ENCODE results near the gene HELZ2. TPM values are rescaled to one million over a fixed set of nuclear protein-coding genes. Genes with fewer than 3 reads are reported as not detected.

The HELZ2 gene
- total and polyA plus RNA-seq, 2 of the 4 experiments (the other 2 are of a cell fraction): 4.7 to 10.6 TPM

DNA sequence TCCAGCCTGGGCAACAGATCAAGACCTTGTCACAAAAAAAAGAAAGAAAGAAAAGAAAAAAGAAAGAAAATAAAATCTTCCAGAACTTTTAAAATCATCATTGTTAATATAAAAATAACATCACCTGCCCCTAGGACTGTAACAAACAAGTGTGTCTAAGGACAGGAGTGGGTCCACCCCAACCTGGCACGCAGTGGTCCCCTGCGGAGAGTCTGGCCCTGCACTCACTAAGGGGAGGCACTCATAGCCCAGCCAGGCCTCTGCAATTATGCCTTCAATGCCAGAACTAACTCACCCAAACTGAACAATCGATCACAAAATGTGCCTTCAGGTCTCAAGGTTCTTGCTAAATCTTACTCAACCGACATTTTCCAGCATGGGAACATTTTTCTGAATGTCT is 48.1 kb upstream of the HELZ2 start:
- Histone ChIP-seq H2BK15ac (ENCODE audit: low read depth, low read length) (no peak overlapping the region), H3K4me1 (ENCODE audit: control insufficient read depth, insufficient read depth, low read length) (peaks cover 2% of the 10 kb centered on the region; the same call in 1 of the 2 replicates), H2AK9ac (replicated peaks; ENCODE audit: low read depth, low read length, poor library complexity) (no peak overlapping the region), H4K8ac (ENCODE audit: low read depth in 2 of 2, low read length in 2 of 2) (no peak overlapping the region), H3K9me3 (ENCODE audit: control insufficient read depth, insufficient read depth, low read length) (no peaks in the 10 kb centered on the region), H3K4me3 (ENCODE audit: insufficient read depth, low read depth, low read length) (no peak overlapping the region), H3K56ac (ENCODE audit: extremely low read depth, insufficient read depth, low read length) (no peak overlapping the region), H2BK5ac (ENCODE audit: low read depth, low read length, poor library complexity, severe bottlenecking) (no peak overlapping the region), H3K23ac (ENCODE audit: low read depth, low read length) (no peak overlapping the region), H3K4me2 (ENCODE audit: low read depth, low read length) (no peak overlapping the region), H3K9ac (ENCODE audit: low read depth, low read length) (no peak overlapping the region), H3K4ac (ENCODE audit: low read depth, low read length) (no peak overlapping the region), H3K36me3 (ENCODE audit: control insufficient read depth, insufficient read depth, low read length) (peaks cover 18% of the 10 kb centered on the region), H2BK120ac (ENCODE audit: low read depth, low read length) (no peak overlapping the region), H3K27ac (ENCODE audit: insufficient read depth, low read length) (no peak overlapping the region), H3K79me1 (ENCODE audit: low read depth in 1 of 2, low read length in 2 of 2) (peaks cover 25 to 77% of the 10 kb centered on the region in 2 experiments), H3K9me1 (ENCODE audit: insufficient read depth, low read length) (peaks cover 8% of the 10 kb centered on the region; the same call in 1 of the 2 replicates), H4K91ac (ENCODE audit: insufficient read depth, low read depth, low read length) (no peak overlapping the region), H3K18ac (ENCODE audit: low read depth, low read length) (no peak overlapping the region), H2AK5ac (ENCODE audit: low read depth, low read length) (no peak overlapping the region), H3K27me3 (ENCODE audit: control insufficient read depth, insufficient read depth, low read length) (no peaks in the 10 kb centered on the region), H3K14ac (replicated peaks; ENCODE audit: low read depth, low read length) (no peak overlapping the region), H2BK20ac (ENCODE audit: low read depth, low read length) (no peak overlapping the region), H4K20me1 (ENCODE audit: insufficient read depth, low read length) (peaks cover 22% of the 10 kb centered on the region), H4K5ac (ENCODE audit: low read depth, low read length) (no peak overlapping the region), H2AFZ (replicated peaks; ENCODE audit: low read length, poor library complexity) (no peak overlapping the region)
- TF ChIP-seq MXI1 (IDR thresholded peaks at IDR 0.05; ENCODE audit: borderline replicate concordance, low read depth, low read length): no peak
- dilution Hi-C loops (cut with HindIII; ENCODE audit: low sequenced_read_pairs, unreplicated experiment): no loop called here
- intact Hi-C loops (cut with micrococcal nuclease): no loop called here
- no CpG with 5 or more reads among the region's 4 CpGs for WGBS, 2 experiments (ENCODE audit: extremely low coverage in 2 of 2, insufficient read length in 1 of 2)
- DNase-seq (no peak), ATAC-seq (ENCODE audit: low read depth) (no peak)
- in situ Hi-C loops (cut with MboI; ENCODE audit: low sequenced_read_pairs): no loop called here
- POLR2A ChIA-PET (ENCODE audit: unreplicated experiment): no interaction called here
- BruUV-seq (replicated peaks): no TSS peak
- CTCF ChIA-PET: no interaction called here
